Kidney (tissue), 14 donors: Measurements from ENCODE around the gene NUDT1. TPM values are rescaled to one million over a fixed set of nuclear protein-coding genes. Genes with fewer than 3 reads are reported as not detected.

Experiments used
- DNase-seq, 5 donors: peaks; one replicate each; pipeline ENCODE4 v3.0.0-alpha.2; 2013 to 2020
- FAIRE-seq: peaks from 2 replicates; lab custom pipeline; 2012; peaks lifted over from hg19 to GRCh38; lab: Jason Lieb, UNC
- H3K27ac ChIP-seq, 2 donors: one replicate each; pipeline ENCODE4 v1.7.0; 2013; ENCODE audit warnings: low read depth in 2 of 2, low read length in 2 of 2, inconsistent platforms in 1 of 2
- H3K27me3 ChIP-seq: one replicate; pipeline ENCODE4 v1.7.1; 2013; ENCODE audit warnings: low read length, inconsistent platforms; ENCODE audit not compliant: control insufficient read depth, insufficient read depth
- H3K36me3 ChIP-seq, 3 donors: one replicate each; pipeline versions ENCODE4 v1.7.0 to v1.7.1; 2013; ENCODE audit warnings: low read length in 3 of 3, control low read depth in 1 of 3, inconsistent platforms in 1 of 3; ENCODE audit not compliant: insufficient read depth in 3 of 3, control insufficient read depth in 2 of 3
- H3K4me1 ChIP-seq, 3 donors: one replicate each; pipeline versions ENCODE4 v1.7.0 to v1.7.1; 2013; ENCODE audit warnings: low read length in 3 of 3, inconsistent platforms in 1 of 3, low read depth in 1 of 3; ENCODE audit not compliant: control insufficient read depth in 2 of 3, insufficient read depth in 2 of 3
- H3K4me3 ChIP-seq, 3 donors: one replicate each; pipeline versions ENCODE4 v1.7.0 to v1.8.1; 2013; ENCODE audit warnings: low read length in 3 of 3, control low read depth in 1 of 3, inconsistent platforms in 1 of 3
- H3K9ac ChIP-seq, 3 donors: one replicate each; pipeline versions ENCODE4 v1.7.0 to v1.7.1; 2013; ENCODE audit warnings: low read length in 3 of 3, control low read depth in 1 of 3, inconsistent platforms in 1 of 3
- H3K9me3 ChIP-seq, 3 donors: one replicate each; pipeline versions ENCODE4 v1.7.0 to v1.7.1; 2013; ENCODE audit warnings: low read length in 3 of 3, control low read depth in 1 of 3, inconsistent platforms in 1 of 3; ENCODE audit not compliant: control insufficient read depth in 2 of 3, insufficient read depth in 1 of 3
- CTCF ChIP-seq: IDR thresholded peaks from 3 replicates; pipeline ENCODE4 v1.5.1; 2012; ENCODE audit warnings: mild to moderate bottlenecking, moderate library complexity, borderline replicate concordance; ENCODE audit not compliant: insufficient read depth; ENCODE audit errors: extremely low read depth
- intact Hi-C: fragments of 100-400 bp; cut with DNase I; formaldehyde crosslinking; loops from one replicate; pipeline ENCODE4 v1.11.1; 2022
- polyA plus RNA-seq: library from polyadenylated mRNA; stranded (reverse); fragments of 350-450 nt; fragmentation: Illumina TruSeq; extraction: RNeasy Lipid Tissue Mini Kit (QIAGEN cat#74804); gene quantifications from one replicate; pipeline ENCODE4 v1.2.3, GENCODE V29; 2014; ENCODE audit warnings: low read depth, low replicate concordance; ENCODE audit not compliant: insufficient read depth
- total RNA-seq: library from RNA; stranded (reverse); fragmentation: NEBNext Ultra II Directional; extraction: Animal tissue kit (Norgen Biotek cat#: 25700); gene quantifications from one replicate; pipeline ENCODE4 v1.2.1, GENCODE V29; 2021
- donor health status: control.
- donor health status: control.
- donor health status: control.
- donor health status: control.
- donor health status: control.
- donor health status: DM: yes; HTN: yes; CAD: no.
- donor health status: Normal renal cell carcinoma (clear cell type).

NUDT1 gene
- total and polyA plus RNA-seq, 2 donors from 2014 or later, result 9.3 to 12.1 TPM

DNA sequence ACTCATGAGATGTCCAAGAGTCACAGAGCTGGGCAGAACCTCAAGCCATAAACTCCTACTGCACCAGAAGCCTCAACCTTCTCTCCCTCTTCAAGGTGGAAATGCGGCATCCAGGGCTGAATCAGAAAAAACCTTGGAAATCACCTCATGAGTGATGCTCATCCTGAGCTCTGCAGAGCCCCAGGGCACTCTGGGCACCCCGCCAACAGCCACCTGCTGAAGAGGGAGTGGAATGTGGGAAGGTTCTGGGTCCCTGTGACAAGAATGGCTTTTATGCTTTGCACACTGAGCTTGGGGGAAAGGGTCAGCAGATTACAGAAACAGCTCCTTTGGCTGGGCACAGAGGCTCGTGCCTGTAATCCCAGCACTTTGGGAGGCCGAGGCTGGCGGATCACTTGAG is 18.8 kb downstream of the NUDT1 start:
- no peak for TF ChIP-seq CTCF
- DNase-seq (peak in 3 of 5 donors; percentile 51 to 89 (median 65)), FAIRE-seq (no peak)
- Histone ChIP-seq H3K27me3 (no peaks in the 10 kb centered on the region), H3K4me3 (no peak overlapping the region), H3K36me3 (no peaks in the 10 kb centered on the region), H3K27ac (no peak overlapping the region), H3K9me3 (no peaks in the 10 kb centered on the region), H3K9ac (no peak overlapping the region), H3K4me1 (no peaks in the 10 kb centered on the region)
- intact Hi-C loops, result no loop called here

GRCh38 chr7:2261611-2262010 is 19.6 kb downstream of the NUDT1 start:
- FAIRE-seq (no peak), DNase-seq (no peak)
- H3K4me3 ChIP-seq, result no peak overlapping the region
- H3K4me1 ChIP-seq, result no peaks in the 10 kb centered on the region
- no peaks in the 10 kb centered on the region for H3K9me3 ChIP-seq
- H3K9ac ChIP-seq, result no peak overlapping the region
- TF ChIP-seq CTCF, result no peak
- no peaks in the 10 kb centered on the region for H3K27me3 ChIP-seq
- intact Hi-C loops, result no loop called here
- no peak overlapping the region for H3K27ac ChIP-seq
- H3K36me3 ChIP-seq, result no peaks in the 10 kb centered on the region

- TF ChIP-seq CTCF, result no peak
- DNase-seq, result no peak
- H3K27me3 ChIP-seq, result no peaks in the 10 kb centered on the region
- H3K27ac ChIP-seq, result no peak overlapping the region
- H3K9ac ChIP-seq, result no peak overlapping the region
- intact Hi-C loops, result no loop called here
- H3K4me3 ChIP-seq, result no peak overlapping the region
- H3K9me3 ChIP-seq, result no peaks in the 10 kb centered on the region
- H3K4me1 ChIP-seq, result no peaks in the 10 kb centered on the region
- FAIRE-seq, result no peak
- no peaks in the 10 kb centered on the region for H3K36me3 ChIP-seq
Observed at GRCh38 chr7:2263176-2263575, 21.1 kb downstream of the NUDT1 start.

DNA sequence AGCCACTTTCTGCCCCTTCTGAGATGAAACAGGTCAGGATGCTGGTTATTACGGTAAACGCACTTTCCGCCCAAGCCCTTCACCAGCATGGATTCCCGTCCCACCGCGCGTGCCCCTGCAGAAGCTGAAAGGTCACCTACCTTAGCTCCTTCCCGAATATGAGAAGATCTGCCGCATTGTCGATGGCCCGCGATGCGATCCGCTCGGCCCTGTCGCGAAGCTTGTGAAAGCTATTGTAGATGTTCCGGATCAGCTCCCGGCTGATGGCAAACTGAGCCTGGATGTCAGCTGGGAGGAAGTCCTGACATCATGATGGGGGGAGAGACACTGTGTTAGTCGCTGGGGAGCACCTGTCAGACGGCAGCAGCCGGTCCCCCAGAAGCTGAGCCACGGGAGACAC is 22.1 kb downstream of the NUDT1 start:
- DNase-seq, result no peak
- H3K9me3 ChIP-seq, result no peaks in the 10 kb centered on the region
- H3K9ac ChIP-seq, result no peak overlapping the region
- no peak overlapping the region for H3K27ac ChIP-seq
- H3K4me1 ChIP-seq, result no peaks in the 10 kb centered on the region
- H3K27me3 ChIP-seq, result no peaks in the 10 kb centered on the region
- no peaks in the 10 kb centered on the region for H3K36me3 ChIP-seq
- no peak for FAIRE-seq
- no peak overlapping the region for H3K4me3 ChIP-seq
- TF ChIP-seq CTCF, result no peak
- intact Hi-C loops, result no loop called here
